C4-2B (cell line): ENCODE data around the gene CFAP46.
"Not testable (repeated sequence)": the region's sequence is repeated elsewhere in the genome, so short reads cannot be mapped to it uniquely, and the experiment has no call there.

Experiments used
- H3K27ac ChIP-seq: fragments of 450-650 bp; 2 replicates; pipeline ENCODE4 v1.5.1; 2017
- CTCF ChIP-seq: fragments of 450-650 bp; conservative IDR thresholded peaks from 2 replicates; pipeline ENCODE4 v1.5.1; 2017; ENCODE audit warnings: mild to moderate bottlenecking
- ZFX ChIP-seq: fragments of 450-650 bp; IDR thresholded peaks from 2 replicates; pipeline ENCODE4 v1.6.1; 2017

Gene CFAP46

GRCh38 chr10:132774902-132775863 lies 167.2 kb downstream of the CFAP46 start:
- no peak for TF ChIP-seq CTCF
- no peak for TF ChIP-seq ZFX
- no peak overlapping the region for H3K27ac ChIP-seq

- H3K27ac ChIP-seq: no peak overlapping the region
Measured at GRCh38 chr10:132774181-132774901, 168.0 kb downstream of the CFAP46 start.

GRCh38 chr10:132772816-132773215 lies 169.6 kb downstream of the CFAP46 start:
- not testable (repeated sequence) for H3K27ac ChIP-seq

More at GRCh38 chr10:132774181-132774901, 168.0 kb downstream of the CFAP46 start:
- TF ChIP-seq ZFX (no peak), CTCF (no peak)

GRCh38 chr10:132770061-132771021 lies 172.0 kb downstream of the CFAP46 start:
- H3K27ac ChIP-seq: no peak overlapping the region
- TF ChIP-seq ZFX (no peak), CTCF (no peak)

- TF ChIP-seq ZFX: no peak
- no peak for TF ChIP-seq CTCF
- H3K27ac ChIP-seq: no peak overlapping the region
Measured at GRCh38 chr10:132768346-132769248, 173.8 kb downstream of the CFAP46 start.

- H3K27ac ChIP-seq: no peak overlapping the region
- TF ChIP-seq ZFX: no peak
Measured at GRCh38 chr10:132766291-132766690, 176.1 kb downstream of the CFAP46 start.

- TF ChIP-seq ZFX (no peak), CTCF (no peak)
- H3K27ac ChIP-seq: no peak overlapping the region
Measured at GRCh38 chr10:132765435-132765834, 176.9 kb downstream of the CFAP46 start.
